ENCODE results near the gene BZW1.

Gene BZW1

GRCh38 chr2:200811333-200812121 lies at the start of gene BZW1:
BZW1 (plus strand) TSS chr2:200811910; CDS start chr2:200813218, 1,308 bp downstream.
- H3K4me1 ChIP-seq (ENCODE audit: control insufficient read depth in 1 of 2, insufficient read depth in 2 of 2, low read length in 2 of 2): peaks cover 29 to 31% of the 10 kb centered on the region in 2 donors
- peaks cover 23 to 30% of the 10 kb centered on the region in 2 donors for H3K36me3 ChIP-seq (ENCODE audit: control insufficient read depth in 1 of 2, insufficient read depth in 2 of 2, low read length in 2 of 2)
- peak within 1 kb of the TSS; percentile 82 to 93 for H3K9ac ChIP-seq (ENCODE audit: low read depth in 1 of 2, low read length in 2 of 2)
- no peaks in the 10 kb centered on the region for H3K9me3 ChIP-seq (ENCODE audit: control insufficient read depth in 1 of 2, low read length in 2 of 2)
- H3K27ac ChIP-seq (ENCODE audit: low read depth, low read length): peak within 1 kb of the TSS; percentile 99
- H3K27me3 ChIP-seq (ENCODE audit: control insufficient read depth in 1 of 2, insufficient read depth in 2 of 2, low read length in 2 of 2): no peaks in the 10 kb centered on the region
- peak within 1 kb of the TSS; percentile 72 to 96 for H3K4me3 ChIP-seq (ENCODE audit: low read depth in 1 of 2, low read length in 2 of 2)

GRCh38 chr2:200762127-200762526 lies 49.6 kb upstream of the BZW1 start:
- Histone ChIP-seq H3K27me3 (ENCODE audit: control insufficient read depth in 1 of 2, insufficient read depth in 2 of 2, low read length in 2 of 2) (no peaks in the 10 kb centered on the region), H3K9ac (ENCODE audit: low read depth in 1 of 2, low read length in 2 of 2) (no peak overlapping the region), H3K4me3 (ENCODE audit: low read depth in 1 of 2, low read length in 2 of 2) (no peak overlapping the region), H3K36me3 (ENCODE audit: control insufficient read depth in 1 of 2, insufficient read depth in 2 of 2, low read length in 2 of 2) (no peaks in the 10 kb centered on the region), H3K9me3 (ENCODE audit: control insufficient read depth in 1 of 2, low read length in 2 of 2) (no peaks in the 10 kb centered on the region), H3K27ac (ENCODE audit: low read depth, low read length) (no peak overlapping the region), H3K4me1 (ENCODE audit: control insufficient read depth in 1 of 2, insufficient read depth in 2 of 2, low read length in 2 of 2) (peaks cover 5 to 11% of the 10 kb centered on the region in 2 donors)

- H3K36me3 ChIP-seq (ENCODE audit: control insufficient read depth in 1 of 2, insufficient read depth in 2 of 2, low read length in 2 of 2): no peaks in the 10 kb centered on the region
- no peak overlapping the region for H3K9ac ChIP-seq (ENCODE audit: low read depth in 1 of 2, low read length in 2 of 2)
- H3K27ac ChIP-seq (ENCODE audit: low read depth, low read length): no peak overlapping the region
- peaks cover 5 to 11% of the 10 kb centered on the region in 2 donors for H3K4me1 ChIP-seq (ENCODE audit: control insufficient read depth in 1 of 2, insufficient read depth in 2 of 2, low read length in 2 of 2)
- H3K9me3 ChIP-seq (ENCODE audit: control insufficient read depth in 1 of 2, low read length in 2 of 2): no peaks in the 10 kb centered on the region
- H3K27me3 ChIP-seq (ENCODE audit: control insufficient read depth in 1 of 2, insufficient read depth in 2 of 2, low read length in 2 of 2): no peaks in the 10 kb centered on the region
- no peak overlapping the region for H3K4me3 ChIP-seq (ENCODE audit: low read depth in 1 of 2, low read length in 2 of 2)
Observed at GRCh38 chr2:200763422-200763821, 48.3 kb upstream of the BZW1 start.

GRCh38 chr2:200765139-200765951 lies 46.4 kb upstream of the BZW1 start:
- H3K36me3 ChIP-seq (ENCODE audit: control insufficient read depth in 1 of 2, insufficient read depth in 2 of 2, low read length in 2 of 2): no peaks in the 10 kb centered on the region
- H3K4me3 ChIP-seq (ENCODE audit: low read depth in 1 of 2, low read length in 2 of 2): no peak overlapping the region
- no peaks in the 10 kb centered on the region for H3K27me3 ChIP-seq (ENCODE audit: control insufficient read depth in 1 of 2, insufficient read depth in 2 of 2, low read length in 2 of 2)
- H3K9me3 ChIP-seq (ENCODE audit: control insufficient read depth in 1 of 2, low read length in 2 of 2): no peaks in the 10 kb centered on the region
- no peak overlapping the region for H3K9ac ChIP-seq (ENCODE audit: low read depth in 1 of 2, low read length in 2 of 2)
- H3K4me1 ChIP-seq (ENCODE audit: control insufficient read depth in 1 of 2, insufficient read depth in 2 of 2, low read length in 2 of 2): peaks cover 5 to 11% of the 10 kb centered on the region in 2 donors
- H3K27ac ChIP-seq (ENCODE audit: low read depth, low read length): no peak overlapping the region

- Histone ChIP-seq H3K9ac (ENCODE audit: low read depth in 1 of 2, low read length in 2 of 2) (no peak overlapping the region), H3K4me3 (ENCODE audit: low read depth in 1 of 2, low read length in 2 of 2) (no peak overlapping the region), H3K4me1 (ENCODE audit: control insufficient read depth in 1 of 2, insufficient read depth in 2 of 2, low read length in 2 of 2) (peaks cover 5 to 11% of the 10 kb centered on the region in 2 donors), H3K27me3 (ENCODE audit: control insufficient read depth in 1 of 2, insufficient read depth in 2 of 2, low read length in 2 of 2) (no peaks in the 10 kb centered on the region), H3K27ac (ENCODE audit: low read depth, low read length) (no peak overlapping the region), H3K36me3 (ENCODE audit: control insufficient read depth in 1 of 2, insufficient read depth in 2 of 2, low read length in 2 of 2) (no peaks in the 10 kb centered on the region), H3K9me3 (ENCODE audit: control insufficient read depth in 1 of 2, low read length in 2 of 2) (no peaks in the 10 kb centered on the region)
Observed at GRCh38 chr2:200765995-200766660, 45.6 kb upstream of the BZW1 start.

- Histone ChIP-seq H3K4me1 (ENCODE audit: control insufficient read depth in 1 of 2, insufficient read depth in 2 of 2, low read length in 2 of 2) (peaks cover 5 to 11% of the 10 kb centered on the region in 2 donors), H3K27me3 (ENCODE audit: control insufficient read depth in 1 of 2, insufficient read depth in 2 of 2, low read length in 2 of 2) (no peaks in the 10 kb centered on the region), H3K36me3 (ENCODE audit: control insufficient read depth in 1 of 2, insufficient read depth in 2 of 2, low read length in 2 of 2) (no peaks in the 10 kb centered on the region), H3K4me3 (ENCODE audit: low read depth in 1 of 2, low read length in 2 of 2) (no peak overlapping the region), H3K9ac (ENCODE audit: low read depth in 1 of 2, low read length in 2 of 2) (no peak overlapping the region), H3K9me3 (ENCODE audit: control insufficient read depth in 1 of 2, low read length in 2 of 2) (no peaks in the 10 kb centered on the region), H3K27ac (ENCODE audit: low read depth, low read length) (no peak overlapping the region)
Observed at GRCh38 chr2:200767111-200767885, 44.4 kb upstream of the BZW1 start.

GRCh38 chr2:200770847-200771246 lies 40.9 kb upstream of the BZW1 start:
- Histone ChIP-seq H3K36me3 (ENCODE audit: control insufficient read depth in 1 of 2, insufficient read depth in 2 of 2, low read length in 2 of 2) (no peaks in the 10 kb centered on the region), H3K27me3 (ENCODE audit: control insufficient read depth in 1 of 2, insufficient read depth in 2 of 2, low read length in 2 of 2) (no peaks in the 10 kb centered on the region), H3K27ac (ENCODE audit: low read depth, low read length) (no peak overlapping the region), H3K9me3 (ENCODE audit: control insufficient read depth in 1 of 2, low read length in 2 of 2) (peaks cover 0 to 5% of the 10 kb centered on the region in 2 donors), H3K4me1 (ENCODE audit: control insufficient read depth in 1 of 2, insufficient read depth in 2 of 2, low read length in 2 of 2) (peaks cover under 1 to 5% of the 10 kb centered on the region in 2 donors), H3K9ac (ENCODE audit: low read depth in 1 of 2, low read length in 2 of 2) (no peak overlapping the region), H3K4me3 (ENCODE audit: low read depth in 1 of 2, low read length in 2 of 2) (no peak overlapping the region)

- Histone ChIP-seq H3K4me1 (ENCODE audit: control insufficient read depth in 1 of 2, insufficient read depth in 2 of 2, low read length in 2 of 2) (peaks cover 0 to 10% of the 10 kb centered on the region in 2 donors), H3K27ac (ENCODE audit: low read depth, low read length) (no peak overlapping the region), H3K9ac (ENCODE audit: low read depth in 1 of 2, low read length in 2 of 2) (no peak overlapping the region), H3K4me3 (ENCODE audit: low read depth in 1 of 2, low read length in 2 of 2) (no peak overlapping the region), H3K9me3 (ENCODE audit: control insufficient read depth in 1 of 2, low read length in 2 of 2) (peaks cover 0 to 5% of the 10 kb centered on the region in 2 donors), H3K36me3 (ENCODE audit: control insufficient read depth in 1 of 2, insufficient read depth in 2 of 2, low read length in 2 of 2) (no peaks in the 10 kb centered on the region), H3K27me3 (ENCODE audit: control insufficient read depth in 1 of 2, insufficient read depth in 2 of 2, low read length in 2 of 2) (no peaks in the 10 kb centered on the region)
Observed at GRCh38 chr2:200772620-200773019, 39.1 kb upstream of the BZW1 start.

GRCh38 chr2:200773083-200773482 lies 38.6 kb upstream of the BZW1 start:
- Histone ChIP-seq H3K4me3 (ENCODE audit: low read depth in 1 of 2, low read length in 2 of 2) (no peak overlapping the region), H3K36me3 (ENCODE audit: control insufficient read depth in 1 of 2, insufficient read depth in 2 of 2, low read length in 2 of 2) (no peaks in the 10 kb centered on the region), H3K27ac (ENCODE audit: low read depth, low read length) (no peak overlapping the region), H3K9me3 (ENCODE audit: control insufficient read depth in 1 of 2, low read length in 2 of 2) (peaks cover 0 to 5% of the 10 kb centered on the region in 2 donors), H3K9ac (ENCODE audit: low read depth in 1 of 2, low read length in 2 of 2) (no peak overlapping the region), H3K27me3 (ENCODE audit: control insufficient read depth in 1 of 2, insufficient read depth in 2 of 2, low read length in 2 of 2) (no peaks in the 10 kb centered on the region), H3K4me1 (ENCODE audit: control insufficient read depth in 1 of 2, insufficient read depth in 2 of 2, low read length in 2 of 2) (peaks cover 0 to 13% of the 10 kb centered on the region in 2 donors)

All from duodenal mucosa (tissue), 2 donors.